ENCODE data around the gene NFIB. TPM values are rescaled to one million over a fixed set of nuclear protein-coding genes. Genes with fewer than 3 reads are reported as not detected.

NFIB gene
- total and polyA plus RNA-seq, 2 of the 8 experiments (the other 6 are each of a cell fraction or from before 2014, with no cell fraction given): 2.6 to 13.1 TPM

- ChIA-PET POLR2A (ENCODE audit: partially characterized antibody) (no interaction called here), CTCF (ENCODE audit: partially characterized antibody) (interaction anchor here (1.6 kb wide), 1 partner anchor 12 kb away, joined by 6 read pairs; no protein-coding TSS in a partner anchor)
- no peak overlapping the region for H4K91ac ChIP-seq (replicated peaks; ENCODE audit: insufficient read length, low read length)
- peaks cover 2% of the 10 kb centered on the region; the same call in 1 of the 2 replicates for H3K79me1 ChIP-seq (ENCODE audit: low read depth, low read length)
- no peak overlapping the region for H2BK120ac ChIP-seq (replicated peaks; ENCODE audit: low read depth, low read length)
- peaks cover 0 to 30% of the 10 kb centered on the region in 2 experiments; a peak in 2 of 4 replicates for H3K79me2 ChIP-seq (ENCODE audit: control insufficient read depth in 1 of 2, insufficient read depth in 2 of 2, low read length in 2 of 2)
- H4K5ac ChIP-seq (ENCODE audit: insufficient read length, low read depth, low read length): no peak overlapping the region
- FAIRE-seq (no peak), DNase-seq (ENCODE audit: low read depth in 1 of 2, low spot score in 2 of 2) (no peak)
- no peak overlapping the region for H2BK15ac ChIP-seq (ENCODE audit: low read length)
- H3K9ac ChIP-seq (replicated peaks in 1 of 4; ENCODE audit: extremely low read depth in 1 of 4, low read depth in 3 of 4, low read length in 3 of 4): no peak overlapping the region
- peaks cover 0 to 6% (median 4%) of the 10 kb centered on the region in 4 experiments; a peak in 3 of 7 replicates for H3K4me1 ChIP-seq (replicated peaks in 1 of 4; ENCODE audit: control insufficient read depth in 3 of 4, insufficient read depth in 4 of 4, low read length in 3 of 4)
- no peak overlapping the region for H3K4me2 ChIP-seq (ENCODE audit: insufficient read depth in 1 of 2, low read depth in 2 of 2, low read length in 2 of 2)
- WGBS, 2 experiments (ENCODE audit: extremely low coverage in 1 of 2, insufficient coverage in 1 of 2, insufficient read length in 1 of 2, insufficient replicate concordance in 2 of 2, low coverage in 1 of 2, low lambda C conversion rate in 2 of 2, missing lambda C conversion rate in 1 of 2): 96% methylated on average over 4 of the region's 4 CpGs; no CpG with 5 or more reads in 1 of the 2 experiments
- H3K18ac ChIP-seq (ENCODE audit: extremely low read depth, low read length): no peak overlapping the region
- H3K23ac ChIP-seq (ENCODE audit: insufficient read length): no peak overlapping the region
- no peaks in the 10 kb centered on the region for H4K20me1 ChIP-seq (replicated peaks in 1 of 2; ENCODE audit: control insufficient read depth in 1 of 2, insufficient read depth in 2 of 2, low read length in 2 of 2)
- H4K8ac ChIP-seq (ENCODE audit: extremely low read depth, insufficient read depth, low read length): no peak overlapping the region
- H2AK5ac ChIP-seq (ENCODE audit: low read depth, low read length): no peak overlapping the region
- H3K56ac ChIP-seq (replicated peaks; ENCODE audit: insufficient read length, low read depth, low read length): no peak overlapping the region
- no peaks in the 10 kb centered on the region; a peak in 2 of 8 replicates for H3K36me3 ChIP-seq (ENCODE audit: control insufficient read depth in 2 of 4, insufficient read depth in 4 of 4, low read length in 3 of 4)
- no peaks in the 10 kb centered on the region for H3K27me3 ChIP-seq (replicated peaks in 1 of 4; ENCODE audit: control insufficient read depth in 3 of 4, extremely low read depth in 1 of 4, insufficient read depth in 3 of 4, low read length in 3 of 4)
- H3K9me3 ChIP-seq (ENCODE audit: insufficient read depth in 2 of 2, low read depth in 1 of 2, low read length in 1 of 2): no peaks in the 10 kb centered on the region
- no peaks in the 10 kb centered on the region for H3K23me2 ChIP-seq (ENCODE audit: low read depth, low read length)
- no peak overlapping the region for H3K14ac ChIP-seq (ENCODE audit: insufficient read length)
- no peak overlapping the region for H2BK5ac ChIP-seq (ENCODE audit: low read depth, low read length)
- no peak overlapping the region for H2BK20ac ChIP-seq (ENCODE audit: low read length)
- H2BK12ac ChIP-seq (ENCODE audit: low read depth, low read length): no peak overlapping the region
- no peak overlapping the region for H3K27ac ChIP-seq (ENCODE audit: low read depth, low read length)
- no peak overlapping the region for H3K4me3 ChIP-seq (ENCODE audit: extremely low read depth in 1 of 4, insufficient read depth in 2 of 4, low read depth in 3 of 4, low read length in 4 of 4)
- no peak overlapping the region for H3K4ac ChIP-seq (replicated peaks; ENCODE audit: insufficient read length, low read depth, low read length)
- H2AFZ ChIP-seq (ENCODE audit: low read length): no peak overlapping the region
- TF ChIP-seq CHD2 (IDR thresholded peaks at IDR 0.05; ENCODE audit: low read length) (no peak), E2F6 (IDR thresholded peaks at IDR 0.05) (no peak), ATF3 (IDR thresholded peaks at IDR 0.05; ENCODE audit: insufficient read depth, low read depth, low read length) (no peak)
Observed at GRCh38 chr9:14301006-14301405, 12.9 kb downstream of the NFIB start.
